Mammary epithelial cell (primary cell): ENCODE results near the gene CEACAM3.

Source experiments
- CTCF ChIP-seq, 2 donors: IDR thresholded peaks in 1 of 2; conservative IDR thresholded peaks in 1 of 2; 2 replicates each; pipeline ENCODE4 v1.5.1; 2011 to 2012; ENCODE audit warnings: inconsistent platforms in 2 of 2, low read length in 2 of 2, mild to moderate bottlenecking in 2 of 2, control low read depth in 1 of 2, low read depth in 1 of 2; ENCODE audit not compliant: insufficient read depth in 1 of 2; ENCODE audit errors: extremely low read depth in 1 of 2
- EZH2 ChIP-seq: IDR thresholded peaks from 2 replicates; pipeline ENCODE4 v1.6.1; 2012; ENCODE audit warnings: low read length, inconsistent platforms, borderline replicate concordance

GRCh38 chr19:41843371-41843770 is 47.0 kb downstream of the CEACAM3 start:
- TF ChIP-seq CTCF (conservative IDR thresholded peaks at IDR 0.05 in 1 of 2, IDR thresholded peaks at IDR 0.05 in 1 of 2; ENCODE audit: extremely low read depth in 1 of 2, insufficient read depth in 1 of 2, low read depth in 1 of 2, low read length in 2 of 2): no peak
- no peak for TF ChIP-seq EZH2
